ENCODE measurements around the gene INPP5A. TPM values are rescaled to one million over a fixed set of nuclear protein-coding genes. Genes with fewer than 3 reads are reported as not detected.

INPP5A gene
- polyA plus RNA-seq, 2 donors, result 9.2 to 12.7 TPM

- 3 to 4% methylated on average over 33 to 119 of the region's 119 CpGs for WGBS, 2 donors
- Histone ChIP-seq H3K4me1 (ENCODE audit: control insufficient read depth in 2 of 2, insufficient read depth in 2 of 2, low read length in 1 of 2) (peaks cover 2 to 8% of the 10 kb centered on the region in 2 donors), H3K9me3 (ENCODE audit: control insufficient read depth in 2 of 2, insufficient read depth in 1 of 2, low read depth in 1 of 2, low read length in 1 of 2) (peaks cover 0 to 3% of the 10 kb centered on the region in 2 donors), H3K36me3 (ENCODE audit: control insufficient read depth in 2 of 2, insufficient read depth in 2 of 2, low read length in 1 of 2) (peaks cover 0 to 10% of the 10 kb centered on the region in 2 donors), H3K4me3 (ENCODE audit: low read depth in 1 of 2, low read length in 2 of 2) (peak within 1 kb of the TSS; percentile 25 to 39), H3K27ac (ENCODE audit: low read depth in 2 of 2, low read length in 1 of 2) (no peak within 1 kb of the TSS), H3K27me3 (ENCODE audit: control insufficient read depth in 1 of 2, insufficient read depth in 2 of 2, low read length in 2 of 2) (peaks cover 9 to 36% of the 10 kb centered on the region in 2 donors)
These were observed 248.3 kb downstream of the INPP5A start, which contains the start of gene NKX6-2 for GRCh38 chr10:132785723-132786475. TSS of gene NKX6-2 (minus strand) at chr10:132786147. CDS start at chr10:132785948, 199 bp downstream.

GRCh38 chr10:132786476-132786883, 248.9 kb downstream of the INPP5A start:
- H3K27me3 ChIP-seq (ENCODE audit: control insufficient read depth in 1 of 2, insufficient read depth in 2 of 2, low read length in 2 of 2), result peaks cover 9 to 36% of the 10 kb centered on the region in 2 donors
- peaks cover 0 to 3% of the 10 kb centered on the region in 2 donors for H3K9me3 ChIP-seq (ENCODE audit: control insufficient read depth in 2 of 2, insufficient read depth in 1 of 2, low read depth in 1 of 2, low read length in 1 of 2)
- H3K27ac ChIP-seq (ENCODE audit: low read depth in 2 of 2, low read length in 1 of 2), result no peak overlapping the region

GRCh38 chr10:132786884-132787494, 249.4 kb downstream of the INPP5A start:
- 3 to 4% methylated on average over 62 to 80 of the region's 80 CpGs for WGBS, 2 donors
- Histone ChIP-seq H3K27ac (ENCODE audit: low read depth in 2 of 2, low read length in 1 of 2) (no peak overlapping the region), H3K36me3 (ENCODE audit: control insufficient read depth in 2 of 2, insufficient read depth in 2 of 2, low read length in 1 of 2) (peaks cover 0 to under 1% of the 10 kb centered on the region in 2 donors), H3K4me1 (ENCODE audit: control insufficient read depth in 2 of 2, insufficient read depth in 2 of 2, low read length in 1 of 2) (peaks cover 2 to 8% of the 10 kb centered on the region in 2 donors), H3K4me3 (ENCODE audit: low read depth in 1 of 2, low read length in 2 of 2) (peak overlapping the region; percentile 25 to 26), H3K27me3 (ENCODE audit: control insufficient read depth in 1 of 2, insufficient read depth in 2 of 2, low read length in 2 of 2) (peaks cover 9 to 36% of the 10 kb centered on the region in 2 donors), H3K9me3 (ENCODE audit: control insufficient read depth in 2 of 2, insufficient read depth in 1 of 2, low read depth in 1 of 2, low read length in 1 of 2) (peaks cover 0 to 3% of the 10 kb centered on the region in 2 donors)

More at GRCh38 chr10:132786476-132786883, 248.9 kb downstream of the INPP5A start:
- Histone ChIP-seq H3K36me3 (ENCODE audit: control insufficient read depth in 2 of 2, insufficient read depth in 2 of 2, low read length in 1 of 2) (peaks cover 0 to 6% of the 10 kb centered on the region in 2 donors), H3K4me3 (ENCODE audit: low read depth in 1 of 2, low read length in 2 of 2) (peak overlapping the region; percentile 25 to 39), H3K4me1 (ENCODE audit: control insufficient read depth in 2 of 2, insufficient read depth in 2 of 2, low read length in 1 of 2) (peaks cover 2 to 8% of the 10 kb centered on the region in 2 donors)
- WGBS, 2 donors, result 3 to 6% methylated on average over 38 to 58 of the region's 58 CpGs

- 3% methylated on average over 66 to 80 of the region's 80 CpGs for WGBS, 2 donors
- H3K9me3 ChIP-seq (ENCODE audit: control insufficient read depth in 2 of 2, insufficient read depth in 1 of 2, low read depth in 1 of 2, low read length in 1 of 2), result peaks cover 0 to 3% of the 10 kb centered on the region in 2 donors
- peak overlapping the region; percentile 25 to 26 for H3K4me3 ChIP-seq (ENCODE audit: low read depth in 1 of 2, low read length in 2 of 2)
- H3K4me1 ChIP-seq (ENCODE audit: control insufficient read depth in 2 of 2, insufficient read depth in 2 of 2, low read length in 1 of 2), result peaks cover 2 to 8% of the 10 kb centered on the region in 2 donors
- no peaks in the 10 kb centered on the region for H3K36me3 ChIP-seq (ENCODE audit: control insufficient read depth in 2 of 2, insufficient read depth in 2 of 2, low read length in 1 of 2)
- H3K27ac ChIP-seq (ENCODE audit: low read depth in 2 of 2, low read length in 1 of 2), result no peak overlapping the region
- peaks cover 9 to 36% of the 10 kb centered on the region in 2 donors for H3K27me3 ChIP-seq (ENCODE audit: control insufficient read depth in 1 of 2, insufficient read depth in 2 of 2, low read length in 2 of 2)
These were observed 250.1 kb downstream of the INPP5A start for GRCh38 chr10:132787495-132788179.

GRCh38 chr10:132788180-132788830, 250.7 kb downstream of the INPP5A start:
- Histone ChIP-seq H3K27me3 (ENCODE audit: control insufficient read depth in 1 of 2, insufficient read depth in 2 of 2, low read length in 2 of 2) (peaks cover 6 to 36% of the 10 kb centered on the region in 2 donors), H3K27ac (ENCODE audit: low read depth in 2 of 2, low read length in 1 of 2) (no peak overlapping the region), H3K9me3 (ENCODE audit: control insufficient read depth in 2 of 2, insufficient read depth in 1 of 2, low read depth in 1 of 2, low read length in 1 of 2) (peaks cover 0 to 3% of the 10 kb centered on the region in 2 donors), H3K36me3 (ENCODE audit: control insufficient read depth in 2 of 2, insufficient read depth in 2 of 2, low read length in 1 of 2) (no peaks in the 10 kb centered on the region), H3K4me3 (ENCODE audit: low read depth in 1 of 2, low read length in 2 of 2) (no peak overlapping the region), H3K4me1 (ENCODE audit: control insufficient read depth in 2 of 2, insufficient read depth in 2 of 2, low read length in 1 of 2) (peaks cover 2 to 8% of the 10 kb centered on the region in 2 donors)
- 2 to 4% methylated on average over 64 to 78 of the region's 79 CpGs for WGBS, 2 donors

GRCh38 chr10:132788831-132789219, 251.2 kb downstream of the INPP5A start:
- Histone ChIP-seq H3K4me3 (ENCODE audit: low read depth in 1 of 2, low read length in 2 of 2) (no peak overlapping the region), H3K4me1 (ENCODE audit: control insufficient read depth in 2 of 2, insufficient read depth in 2 of 2, low read length in 1 of 2) (peaks cover 2 to 8% of the 10 kb centered on the region in 2 donors), H3K36me3 (ENCODE audit: control insufficient read depth in 2 of 2, insufficient read depth in 2 of 2, low read length in 1 of 2) (no peaks in the 10 kb centered on the region), H3K27ac (ENCODE audit: low read depth in 2 of 2, low read length in 1 of 2) (no peak overlapping the region), H3K9me3 (ENCODE audit: control insufficient read depth in 2 of 2, insufficient read depth in 1 of 2, low read depth in 1 of 2, low read length in 1 of 2) (peaks cover 0 to 3% of the 10 kb centered on the region in 2 donors), H3K27me3 (ENCODE audit: control insufficient read depth in 1 of 2, insufficient read depth in 2 of 2, low read length in 2 of 2) (peaks cover 4 to 33% of the 10 kb centered on the region in 2 donors)
- 7 to 9% methylated on average over 29 to 30 of the region's 30 CpGs for WGBS, 2 donors

GRCh38 chr10:132789659-132790148, 252.1 kb downstream of the INPP5A start:
- Histone ChIP-seq H3K4me3 (ENCODE audit: low read depth in 1 of 2, low read length in 2 of 2) (no peak overlapping the region), H3K4me1 (ENCODE audit: control insufficient read depth in 2 of 2, insufficient read depth in 2 of 2, low read length in 1 of 2) (peaks cover 2 to 8% of the 10 kb centered on the region in 2 donors), H3K27me3 (ENCODE audit: control insufficient read depth in 1 of 2, insufficient read depth in 2 of 2, low read length in 2 of 2) (peaks cover 4 to 25% of the 10 kb centered on the region in 2 donors), H3K9me3 (ENCODE audit: control insufficient read depth in 2 of 2, insufficient read depth in 1 of 2, low read depth in 1 of 2, low read length in 1 of 2) (peaks cover 0 to 3% of the 10 kb centered on the region in 2 donors), H3K36me3 (ENCODE audit: control insufficient read depth in 2 of 2, insufficient read depth in 2 of 2, low read length in 1 of 2) (no peaks in the 10 kb centered on the region), H3K27ac (ENCODE audit: low read depth in 2 of 2, low read length in 1 of 2) (no peak overlapping the region)
- WGBS, 2 donors, result 66% methylated on average over 11 to 15 of the region's 15 CpGs

GRCh38 chr10:132790470-132790869, 252.9 kb downstream of the INPP5A start:
- H3K27me3 ChIP-seq (ENCODE audit: control insufficient read depth in 1 of 2, insufficient read depth in 2 of 2, low read length in 2 of 2), result peaks cover 4 to 17% of the 10 kb centered on the region in 2 donors
- WGBS, 2 donors, result 41 to 49% methylated on average over 7 of the region's 7 CpGs

More at GRCh38 chr10:132790470-132790869, 252.9 kb downstream of the INPP5A start:
- peaks cover 2 to 8% of the 10 kb centered on the region in 2 donors for H3K4me1 ChIP-seq (ENCODE audit: control insufficient read depth in 2 of 2, insufficient read depth in 2 of 2, low read length in 1 of 2)
- no peak overlapping the region for H3K27ac ChIP-seq (ENCODE audit: low read depth in 2 of 2, low read length in 1 of 2)
- H3K36me3 ChIP-seq (ENCODE audit: control insufficient read depth in 2 of 2, insufficient read depth in 2 of 2, low read length in 1 of 2), result no peaks in the 10 kb centered on the region
- no peaks in the 10 kb centered on the region for H3K9me3 ChIP-seq (ENCODE audit: control insufficient read depth in 2 of 2, insufficient read depth in 1 of 2, low read depth in 1 of 2, low read length in 1 of 2)
- H3K4me3 ChIP-seq (ENCODE audit: low read depth in 1 of 2, low read length in 2 of 2), result no peak overlapping the region

All from esophagus (tissue), 2 donors.